ENCODE measurements around the gene FBXO40. TPM values are rescaled to one million over a fixed set of nuclear protein-coding genes. Genes with fewer than 3 reads are reported as not detected.

FBXO40 gene
- total and polyA plus RNA-seq, 2 of the 13 experiments (the other 11 are each of a cell fraction or from before 2014, with no cell fraction given) = not detected

DNA sequence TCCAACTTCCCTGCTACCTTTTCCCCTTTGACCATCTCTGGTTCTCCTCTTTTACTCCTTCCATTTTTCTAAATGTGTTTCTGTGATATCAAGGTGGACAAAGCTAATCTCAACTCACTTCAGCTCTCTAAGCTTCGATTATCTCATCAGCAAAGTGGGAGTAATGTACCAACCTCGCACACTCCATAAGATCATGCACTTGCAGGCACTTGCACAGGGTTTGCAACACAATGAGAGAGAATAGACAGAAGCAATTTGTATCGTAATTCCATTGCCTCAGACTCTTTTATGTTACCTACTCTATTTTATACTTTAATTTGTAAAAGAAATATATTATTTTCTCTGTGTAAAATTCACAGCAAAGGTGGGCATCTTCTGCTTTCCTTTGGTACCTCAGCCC lies 40.4 kb upstream of the FBXO40 start:
- Histone ChIP-seq H3K4me1 (ENCODE audit: insufficient read depth, low read length) (peaks cover 13% of the 10 kb centered on the region), H3K36me3 (replicated peaks in 1 of 2; ENCODE audit: control insufficient read depth in 1 of 2, insufficient read depth in 2 of 2, low read length in 2 of 2) (no peaks in the 10 kb centered on the region), H2AFZ (ENCODE audit: low read length) (peak overlapping the region; percentile 92), H3K4me3 (replicated peaks in 1 of 3; ENCODE audit: insufficient read depth in 1 of 3, low read depth in 2 of 3, low read length in 3 of 3) (peak overlapping the region in 2 of 3 experiments; percentile 61 to 84; a peak in 3 of 6 replicates), H3K9ac (ENCODE audit: insufficient read depth, low read depth, low read length) (no peak overlapping the region; the same call in 1 of the 2 replicates), H3K79me2 (ENCODE audit: insufficient read depth, low read length) (no peaks in the 10 kb centered on the region), H4K20me1 (ENCODE audit: insufficient read depth, low read length) (no peaks in the 10 kb centered on the region), H3K4me2 (ENCODE audit: low read depth, low read length) (peak overlapping the region; percentile 81), H3K27ac (ENCODE audit: extremely low read length, insufficient read depth, low read length) (no peak overlapping the region), H3K9me3 (ENCODE audit: low read length) (no peaks in the 10 kb centered on the region), H3K27me3 (ENCODE audit: control insufficient read depth in 1 of 2, insufficient read depth in 2 of 2, low read length in 2 of 2) (peaks cover 0 to 4% of the 10 kb centered on the region in 2 experiments; a peak in 1 of 5 replicates)
- peak; percentile 51 for ATAC-seq
- 17% methylated on average over 3 of the region's 3 CpGs for WGBS (ENCODE audit: low lambda C conversion rate)
- no TSS peak for BruUV-seq (replicated peaks)
- ChIA-PET CTCF (ENCODE audit: low intra/inter-chr PET ratio, low total read pairs) (no interaction called here), POLR2A (no interaction called here)
- in situ Hi-C loops (cut with HindIII; ENCODE audit: extremely low pct_ligation_motif_present, low pct_unique_long_range_greater_than_20kb) (loop anchor here (25.0 kb wide), 1 partner anchor 1135 kb away; the partner anchor contains the start of gene PARP14), intact Hi-C loops (cut with micrococcal nuclease; ENCODE audit: unreplicated experiment) (no loop called here)
- no peak for FAIRE-seq
- DNase-seq (ENCODE audit: low spot score) = no peak
- TF ChIP-seq, protein P1, sequence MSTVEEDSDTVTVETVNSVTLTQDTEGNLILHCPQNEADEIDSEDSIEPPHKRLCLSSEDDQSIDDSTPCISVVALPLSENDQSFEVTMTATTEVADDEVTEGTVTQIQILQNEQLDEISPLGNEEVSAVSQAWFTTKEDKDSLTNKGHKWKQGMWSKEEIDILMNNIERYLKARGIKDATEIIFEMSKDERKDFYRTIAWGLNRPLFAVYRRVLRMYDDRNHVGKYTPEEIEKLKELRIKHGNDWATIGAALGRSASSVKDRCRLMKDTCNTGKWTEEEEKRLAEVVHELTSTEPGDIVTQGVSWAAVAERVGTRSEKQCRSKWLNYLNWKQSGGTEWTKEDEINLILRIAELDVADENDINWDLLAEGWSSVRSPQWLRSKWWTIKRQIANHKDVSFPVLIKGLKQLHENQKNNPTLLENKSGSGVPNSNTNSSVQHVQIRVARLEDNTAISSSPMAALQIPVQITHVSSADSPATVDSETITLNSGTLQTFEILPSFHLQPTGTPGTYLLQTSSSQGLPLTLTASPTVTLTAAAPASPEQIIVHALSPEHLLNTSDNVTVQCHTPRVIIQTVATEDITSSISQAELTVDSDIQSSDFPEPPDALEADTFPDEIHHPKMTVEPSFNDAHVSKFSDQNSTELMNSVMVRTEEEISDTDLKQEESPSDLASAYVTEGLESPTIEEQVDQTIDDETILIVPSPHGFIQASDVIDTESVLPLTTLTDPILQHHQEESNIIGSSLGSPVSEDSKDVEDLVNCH (CRISPR knock-in tag; IDR thresholded peaks at IDR 0.05) = 0 out of 2 replicates have a peak, but pooled peaks have one; percentile 35
- TF ChIP-seq ZNF33B (CRISPR knock-in tag; IDR thresholded peaks at IDR 0.05) (no peak), NFE2L1 (CRISPR knock-in tag; IDR thresholded peaks at IDR 0.05; ENCODE audit: borderline replicate concordance) (no peak)

DNA sequence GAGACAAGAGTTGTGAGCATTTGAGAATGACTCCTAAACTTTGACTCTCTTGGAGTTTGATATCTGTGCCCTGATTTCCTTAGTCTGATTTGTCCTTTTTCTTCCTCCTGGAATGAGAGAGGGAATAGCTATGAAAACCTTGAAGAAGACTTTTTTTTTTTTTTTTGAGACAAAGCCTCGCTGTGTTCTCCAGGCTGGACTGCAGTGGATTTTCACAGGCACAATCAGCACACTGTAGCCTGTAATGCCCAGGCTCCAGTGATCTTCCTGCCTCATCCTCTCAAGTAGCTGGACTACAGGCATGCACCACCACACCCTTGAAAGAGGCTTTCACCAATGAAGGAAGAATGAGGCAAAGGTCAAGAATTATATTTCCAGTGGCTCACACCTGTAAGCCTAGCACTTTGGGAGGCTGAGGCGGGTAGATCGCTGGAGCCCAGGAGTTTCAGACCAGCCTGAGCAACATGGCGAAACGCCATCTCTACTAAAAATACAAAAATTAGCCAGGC lies 35.7 kb upstream of the FBXO40 start:
- Histone ChIP-seq H4K20me1 (ENCODE audit: insufficient read depth, low read length) (no peaks in the 10 kb centered on the region), H3K9me3 (ENCODE audit: low read length) (no peaks in the 10 kb centered on the region), H3K4me1 (ENCODE audit: insufficient read depth, low read length) (peaks cover 3% of the 10 kb centered on the region), H3K4me2 (ENCODE audit: low read depth, low read length) (no peak overlapping the region), H3K9ac (ENCODE audit: insufficient read depth, low read depth, low read length) (no peak overlapping the region), H3K27me3 (ENCODE audit: control insufficient read depth in 1 of 2, insufficient read depth in 2 of 2, low read length in 2 of 2) (peaks cover 0 to 3% of the 10 kb centered on the region in 2 experiments; a peak in 1 of 5 replicates), H3K4me3 (replicated peaks in 1 of 3; ENCODE audit: insufficient read depth in 1 of 3, low read depth in 2 of 3, low read length in 3 of 3) (no peak overlapping the region), H3K79me2 (ENCODE audit: insufficient read depth, low read length) (no peaks in the 10 kb centered on the region), H3K36me3 (replicated peaks in 1 of 2; ENCODE audit: control insufficient read depth in 1 of 2, insufficient read depth in 2 of 2, low read length in 2 of 2) (no peaks in the 10 kb centered on the region), H2AFZ (ENCODE audit: low read length) (no peak overlapping the region), H3K27ac (ENCODE audit: extremely low read length, insufficient read depth, low read length) (no peak overlapping the region)
- 50% methylated on average over 5 of the region's 5 CpGs for WGBS (ENCODE audit: low lambda C conversion rate)
- FAIRE-seq = no peak
- ChIA-PET POLR2A (no interaction called here), CTCF (ENCODE audit: low intra/inter-chr PET ratio, low total read pairs) (no interaction called here)
- in situ Hi-C loops (cut with HindIII; ENCODE audit: extremely low pct_ligation_motif_present, low pct_unique_long_range_greater_than_20kb) (loop anchor here (25.0 kb wide), 1 partner anchor 1130 kb away; the partner anchor contains the start of gene PARP14), intact Hi-C loops (cut with micrococcal nuclease; ENCODE audit: unreplicated experiment) (no loop called here)
- no peak for DNase-seq (ENCODE audit: low spot score)
- no peak for ATAC-seq
- no TSS peak for BruUV-seq (replicated peaks)
- TF ChIP-seq ZNF747 (CRISPR knock-in tag; IDR thresholded peaks at IDR 0.05; ENCODE audit: borderline replicate concordance) (no peak), CHCHD3 (CRISPR knock-in tag; IDR thresholded peaks at IDR 0.05) (no peak), ZNF83 (CRISPR knock-in tag; IDR thresholded peaks at IDR 0.05; ENCODE audit: borderline replicate concordance) (no peak), HIVEP1 (CRISPR knock-in tag; IDR thresholded peaks at IDR 0.05) (no peak), NCOA1 (CRISPR knock-in tag; IDR thresholded peaks at IDR 0.05) (no peak), REPIN1 (CRISPR knock-in tag; IDR thresholded peaks at IDR 0.05; ENCODE audit: borderline replicate concordance, low read depth) (no peak)
- TF ChIP-seq, protein P2, sequence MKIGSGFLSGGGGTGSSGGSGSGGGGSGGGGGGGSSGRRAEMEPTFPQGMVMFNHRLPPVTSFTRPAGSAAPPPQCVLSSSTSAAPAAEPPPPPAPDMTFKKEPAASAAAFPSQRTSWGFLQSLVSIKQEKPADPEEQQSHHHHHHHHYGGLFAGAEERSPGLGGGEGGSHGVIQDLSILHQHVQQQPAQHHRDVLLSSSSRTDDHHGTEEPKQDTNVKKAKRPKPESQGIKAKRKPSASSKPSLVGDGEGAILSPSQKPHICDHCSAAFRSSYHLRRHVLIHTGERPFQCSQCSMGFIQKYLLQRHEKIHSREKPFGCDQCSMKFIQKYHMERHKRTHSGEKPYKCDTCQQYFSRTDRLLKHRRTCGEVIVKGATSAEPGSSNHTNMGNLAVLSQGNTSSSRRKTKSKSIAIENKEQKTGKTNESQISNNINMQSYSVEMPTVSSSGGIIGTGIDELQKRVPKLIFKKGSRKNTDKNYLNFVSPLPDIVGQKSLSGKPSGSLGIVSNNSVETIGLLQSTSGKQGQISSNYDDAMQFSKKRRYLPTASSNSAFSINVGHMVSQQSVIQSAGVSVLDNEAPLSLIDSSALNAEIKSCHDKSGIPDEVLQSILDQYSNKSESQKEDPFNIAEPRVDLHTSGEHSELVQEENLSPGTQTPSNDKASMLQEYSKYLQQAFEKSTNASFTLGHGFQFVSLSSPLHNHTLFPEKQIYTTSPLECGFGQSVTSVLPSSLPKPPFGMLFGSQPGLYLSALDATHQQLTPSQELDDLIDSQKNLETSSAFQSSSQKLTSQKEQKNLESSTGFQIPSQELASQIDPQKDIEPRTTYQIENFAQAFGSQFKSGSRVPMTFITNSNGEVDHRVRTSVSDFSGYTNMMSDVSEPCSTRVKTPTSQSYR (CRISPR knock-in tag; IDR thresholded peaks at IDR 0.05; ENCODE audit: borderline replicate concordance) = no peak

Measured in HepG2 (cell line).